HL-60/S4 treated with retinoic acid at 250 ng/mL for 4 days and 3 days (cell line): ENCODE measurements around the gene UBE2V1.
"Not testable (repeated sequence)": the region's sequence is repeated elsewhere in the genome, so short reads cannot be mapped to it uniquely, and the experiment has no call there.

Experiments used
- in situ Hi-C: fragments of 300-500 bp; cut with MboI; formaldehyde crosslinking; loops from 2 replicates; pipeline ENCODE4 v1.7.0; 2022; ENCODE audit warnings: low sequenced_read_pairs

The UBE2V1 gene

DNA sequence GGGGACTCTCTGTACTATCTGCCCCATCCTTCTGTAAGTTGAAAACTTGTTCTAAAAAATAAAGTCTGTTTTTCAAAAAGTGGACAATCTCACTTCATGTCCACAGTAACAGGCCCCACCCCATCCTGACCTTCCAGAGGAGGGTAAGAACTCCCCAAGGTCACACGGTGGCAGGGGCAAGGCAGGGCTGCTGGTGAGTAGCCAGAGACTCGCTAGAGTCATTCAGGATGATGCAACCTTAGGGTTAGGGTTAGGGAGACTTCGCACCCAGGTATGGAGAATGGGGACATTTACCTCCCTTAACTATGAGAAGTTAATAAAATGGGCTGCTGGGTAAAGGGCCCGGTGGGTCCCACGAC, 25.1 kb upstream of the UBE2V1 start:
- in situ Hi-C loops, result no loop called here

DNA sequence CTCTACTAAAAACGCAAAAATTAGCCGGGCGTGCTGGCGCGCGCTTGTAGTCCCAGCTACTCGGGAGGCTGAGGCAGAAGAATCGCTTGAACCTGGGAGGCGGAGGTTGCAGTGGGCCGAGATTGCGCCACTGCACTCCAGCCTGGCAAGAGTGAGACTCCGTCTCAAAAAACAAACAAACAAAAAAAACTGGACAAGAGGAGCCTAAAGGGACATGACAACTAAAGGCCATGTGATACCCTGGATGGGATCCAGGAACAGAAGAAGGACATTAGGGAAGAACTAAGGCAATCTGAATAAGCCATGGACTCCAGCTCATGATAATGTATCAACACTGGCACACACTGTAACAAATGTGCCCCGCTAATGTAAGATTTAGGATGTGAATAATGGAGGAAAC, 24.8 kb upstream of the UBE2V1 start:
- in situ Hi-C loops, result not testable (repeated sequence)

DNA sequence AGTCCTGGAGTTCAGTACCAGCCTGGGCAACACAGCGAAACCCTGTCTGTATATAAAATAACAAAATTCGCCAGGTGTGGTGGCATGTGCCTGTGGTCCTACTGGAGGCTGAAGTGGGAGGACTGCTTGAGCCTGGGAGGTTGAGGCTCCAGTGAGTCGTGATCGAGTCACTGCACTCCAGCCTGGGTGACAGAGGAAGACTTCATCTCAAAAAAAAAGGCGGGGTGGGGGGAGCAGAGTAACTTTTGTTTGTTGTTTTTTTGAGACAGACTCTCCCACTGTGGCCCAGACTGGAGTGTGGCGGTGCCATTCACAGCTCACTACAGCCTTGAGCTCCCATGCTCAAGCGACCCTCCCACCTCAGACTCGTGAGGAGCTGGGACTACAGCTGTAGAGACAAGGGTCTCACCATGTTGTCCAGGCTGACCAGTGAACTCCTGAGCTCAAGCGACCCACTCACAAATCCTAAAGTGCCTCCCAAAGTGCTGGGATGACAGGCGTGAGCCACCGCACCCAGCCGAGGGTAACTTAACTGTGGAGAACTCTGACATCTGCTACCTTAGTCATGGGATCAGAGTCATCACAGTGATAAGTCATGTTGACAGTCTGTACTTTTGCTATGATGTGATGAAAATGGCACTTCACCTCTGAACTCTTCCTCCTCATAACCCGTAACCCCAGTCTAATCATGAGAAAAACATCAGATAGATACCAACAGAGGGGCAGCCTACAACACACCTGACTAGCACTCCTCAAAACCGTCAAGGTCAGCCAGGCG, 24.1 kb upstream of the UBE2V1 start:
- in situ Hi-C loops, result no loop called here

DNA sequence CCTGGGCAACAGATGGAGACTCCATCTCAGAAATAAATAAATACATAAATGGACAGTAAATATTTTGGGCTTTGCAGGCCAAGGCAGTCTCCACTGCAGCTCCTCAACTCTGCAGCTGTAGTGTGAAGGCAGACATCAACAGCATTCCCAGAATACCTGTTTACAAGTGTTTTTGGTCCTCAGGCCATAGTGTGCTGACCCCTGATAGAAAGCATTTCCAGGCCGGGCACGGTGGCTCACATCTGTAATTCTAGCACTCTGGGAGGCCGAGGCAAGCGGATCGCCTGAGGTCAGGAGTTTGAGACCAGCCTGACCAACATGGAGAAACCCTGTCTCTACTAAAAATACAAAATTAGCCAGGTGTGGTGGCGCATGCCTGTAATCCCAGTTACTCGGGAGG, 22.2 kb upstream of the UBE2V1 start:
- in situ Hi-C loops, result not testable (repeated sequence)

DNA sequence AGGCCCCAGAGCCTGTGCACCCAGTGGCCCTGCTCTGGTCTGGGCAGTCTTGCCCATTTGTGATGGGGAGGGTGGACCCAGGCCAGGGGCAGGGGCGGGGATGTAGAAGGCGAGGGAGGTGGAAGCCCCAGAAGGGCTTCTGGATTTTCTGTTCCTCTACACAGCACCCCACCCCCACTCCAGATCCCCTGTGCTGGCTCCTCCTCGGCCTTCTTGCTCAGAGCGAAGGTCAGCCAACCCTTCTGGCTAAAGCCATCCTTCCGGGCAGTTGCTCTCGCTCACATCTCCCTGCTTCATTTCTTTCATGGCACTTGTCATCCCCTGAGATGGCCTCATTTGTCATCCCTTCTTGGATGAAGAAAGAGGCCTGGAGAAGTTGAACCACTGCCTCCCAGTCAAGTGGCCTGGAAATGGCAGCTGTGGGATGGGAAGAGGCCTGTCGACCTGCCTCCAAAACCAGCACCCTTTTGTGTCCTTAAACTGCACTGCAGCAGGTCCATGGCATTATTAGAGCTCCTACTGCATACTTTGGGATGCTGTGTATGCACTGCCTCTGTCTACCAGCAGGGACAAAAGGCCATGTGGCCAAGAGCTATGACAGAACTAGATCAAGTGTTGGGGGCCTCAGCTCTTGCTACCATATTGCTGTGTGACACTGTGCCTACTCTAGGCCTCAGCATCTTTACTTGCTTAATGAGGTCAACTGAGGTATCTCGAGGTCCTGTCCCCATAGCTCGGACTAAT, 20.7 kb upstream of the UBE2V1 start:
- in situ Hi-C loops, result no loop called here

DNA sequence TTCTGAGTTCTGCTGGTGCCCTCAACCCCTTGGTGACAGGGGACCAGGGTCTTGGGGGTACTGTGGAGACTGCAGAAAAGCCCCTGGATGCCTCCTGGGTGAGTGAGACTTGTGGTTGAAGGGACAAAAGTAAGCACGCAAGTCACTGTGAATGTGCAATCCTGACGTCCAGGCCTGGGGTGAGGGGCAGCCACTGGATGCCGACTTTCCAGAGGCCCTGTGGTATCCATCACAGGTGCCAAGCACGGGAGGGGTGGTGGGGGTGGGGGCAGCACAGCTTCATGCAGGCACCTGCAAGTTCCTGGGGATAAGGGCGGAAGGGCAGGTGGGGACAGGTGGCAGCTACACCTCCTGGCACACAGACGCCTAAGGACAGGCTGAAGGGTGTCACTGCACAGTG, 20.1 kb upstream of the UBE2V1 start:
- in situ Hi-C loops, result no loop called here

DNA sequence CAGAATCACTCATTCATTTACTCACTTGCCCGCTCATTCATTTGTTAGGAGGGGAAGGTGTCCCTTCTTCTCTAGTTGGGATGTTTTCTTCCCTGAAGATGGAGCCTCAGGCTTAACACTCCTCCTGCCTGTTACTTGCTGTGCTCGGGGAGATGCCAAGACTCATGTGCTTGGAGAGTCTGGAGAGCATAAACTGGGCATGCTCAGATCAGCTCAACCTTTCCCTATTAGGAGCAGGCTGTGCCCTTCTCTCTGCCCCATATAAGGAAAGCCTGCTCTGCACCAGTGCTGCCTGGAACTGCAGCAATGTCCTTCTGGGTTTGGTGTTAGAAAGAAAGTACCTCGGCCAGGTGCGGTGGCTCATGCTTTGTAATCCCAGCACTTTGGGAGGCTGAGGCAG, 18.0 kb upstream of the UBE2V1 start:
- in situ Hi-C loops, result no loop called here

DNA sequence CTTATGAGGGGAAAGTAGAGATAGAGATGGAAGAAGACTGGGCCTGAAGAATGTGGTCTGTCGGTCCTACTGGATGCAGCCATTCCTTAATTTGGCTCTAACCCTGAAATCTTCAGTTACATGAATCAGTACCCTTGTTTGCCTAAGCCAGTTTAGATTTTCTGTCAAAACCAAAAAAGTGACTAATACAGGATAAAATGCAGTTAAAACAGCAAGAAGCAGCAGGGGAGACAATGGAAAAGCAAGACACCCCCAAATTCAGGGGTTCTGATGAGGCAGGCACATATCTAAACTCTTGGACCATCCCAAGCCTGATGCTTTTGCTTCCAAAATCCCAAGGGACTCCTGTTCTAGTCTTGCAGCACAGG, 17.4 kb upstream of the UBE2V1 start:
- in situ Hi-C loops, result no loop called here

DNA sequence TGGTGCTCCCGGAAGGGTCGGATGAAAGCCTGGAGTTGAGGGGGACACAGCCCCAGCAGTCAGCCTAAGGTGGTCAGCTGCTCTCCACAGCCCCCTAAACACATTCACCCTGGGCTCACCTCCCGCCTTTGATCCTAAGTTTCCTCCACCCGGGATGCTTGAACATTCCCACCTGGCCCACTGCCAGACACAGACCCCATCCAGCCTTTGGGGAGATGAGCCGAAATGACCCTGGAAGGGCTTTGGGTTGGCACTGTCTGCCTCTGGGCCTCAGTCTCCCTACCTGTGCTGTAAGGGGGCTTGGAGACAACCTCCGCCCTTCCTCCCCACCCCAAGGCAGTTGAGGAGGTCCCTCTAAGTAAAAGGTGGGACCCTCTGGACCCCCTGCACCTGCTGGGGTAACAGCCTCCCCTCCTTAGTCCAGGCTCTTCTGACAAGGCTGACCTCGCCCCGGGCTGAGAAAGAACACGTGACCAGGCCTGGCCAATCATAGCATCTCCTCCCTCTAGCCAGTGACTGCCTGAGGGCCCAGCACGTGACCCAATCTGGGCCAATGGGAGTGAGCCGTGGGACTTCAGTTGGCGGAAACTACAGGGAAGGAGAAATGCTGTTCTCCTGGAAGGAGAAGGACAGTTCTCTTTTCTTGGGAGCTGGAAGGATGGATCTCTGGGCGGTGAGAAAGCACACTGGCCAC, 16.9 kb upstream of the UBE2V1 start:
- in situ Hi-C loops, result no loop called here

DNA sequence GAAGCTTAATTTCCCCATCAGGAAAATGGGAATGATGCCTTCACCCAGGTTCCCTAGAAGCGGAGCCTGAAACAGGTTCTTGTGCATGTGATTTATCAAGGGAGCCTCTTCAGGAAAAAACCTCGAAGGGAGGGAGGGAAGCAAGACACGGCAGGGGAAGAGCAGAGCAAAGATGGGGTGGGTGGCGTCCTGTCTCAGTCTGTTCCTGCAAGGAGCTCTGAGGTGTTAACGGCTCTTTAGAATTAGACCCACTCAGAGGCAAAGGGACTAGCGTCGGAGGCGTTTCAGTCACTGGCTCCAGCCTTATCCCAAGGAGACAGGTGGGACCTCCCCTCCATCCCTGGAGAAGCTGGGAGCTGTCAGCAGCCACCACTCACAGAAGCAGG, 15.6 kb upstream of the UBE2V1 start:
- in situ Hi-C loops, result no loop called here

DNA sequence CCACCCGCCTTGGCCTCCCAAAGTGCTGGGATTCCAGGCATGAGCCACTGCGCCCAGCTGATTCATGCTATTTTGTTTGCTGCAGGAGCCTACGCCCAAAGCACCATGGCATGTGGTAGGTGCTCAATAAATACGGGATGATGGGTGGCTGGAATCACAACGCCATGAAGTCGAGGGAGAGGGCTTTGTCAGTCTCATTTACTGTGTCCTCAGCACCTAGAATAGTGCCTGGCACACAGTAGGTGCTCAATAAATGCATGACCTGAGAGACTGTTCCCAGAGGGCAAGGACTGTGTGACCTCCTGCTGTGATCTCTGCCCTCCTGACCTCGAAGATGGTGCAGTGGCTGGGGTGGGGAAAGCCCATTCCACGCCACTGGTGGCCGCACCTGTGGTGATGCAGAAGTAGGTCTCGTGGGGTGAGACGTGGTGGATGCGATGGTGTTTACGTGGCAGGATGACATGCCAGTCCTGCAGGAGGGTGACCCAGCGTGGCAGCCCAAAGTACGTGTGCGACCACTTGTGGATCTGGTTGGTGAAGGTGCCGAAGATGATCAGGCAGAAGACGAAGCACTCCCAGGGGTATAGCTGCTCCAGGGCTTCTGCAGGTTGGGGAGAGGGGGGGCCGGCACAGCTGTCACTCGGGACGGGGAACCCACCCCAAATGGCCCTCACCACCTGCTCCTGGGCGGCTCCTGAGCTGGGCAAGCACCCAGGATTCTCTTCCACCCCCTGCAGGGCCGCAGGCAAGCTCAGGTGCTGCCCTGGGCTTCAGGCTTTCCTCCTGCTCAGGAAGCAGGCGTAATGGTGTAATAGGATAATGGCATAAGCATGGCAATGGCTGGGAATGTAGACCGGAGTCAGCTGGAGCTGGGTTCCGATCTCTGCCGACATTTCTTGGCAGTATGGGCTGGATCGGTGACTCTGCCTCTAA, 14.9 kb upstream of the UBE2V1 start:
- in situ Hi-C loops, result no loop called here

DNA sequence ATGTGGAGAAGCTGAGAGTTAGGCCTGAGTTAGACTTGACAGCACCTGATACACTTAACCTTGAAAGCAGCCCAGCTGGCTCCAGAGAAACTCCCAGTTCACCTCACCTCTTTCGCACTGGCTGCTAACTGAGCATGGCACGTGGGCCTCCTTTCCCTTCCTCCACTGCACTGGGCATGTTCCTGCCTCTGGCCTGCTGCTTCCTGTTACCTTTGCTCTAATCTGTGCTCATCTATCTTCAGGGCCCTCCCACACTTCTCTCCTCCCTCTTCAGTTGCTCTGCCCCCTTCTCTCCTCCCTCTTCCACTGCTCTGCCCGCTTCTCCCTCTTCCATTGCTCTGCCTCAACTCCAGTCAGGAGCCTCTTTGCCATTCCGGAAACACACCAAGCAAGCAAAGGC, 13.7 kb upstream of the UBE2V1 start:
- in situ Hi-C loops, result no loop called here

DNA sequence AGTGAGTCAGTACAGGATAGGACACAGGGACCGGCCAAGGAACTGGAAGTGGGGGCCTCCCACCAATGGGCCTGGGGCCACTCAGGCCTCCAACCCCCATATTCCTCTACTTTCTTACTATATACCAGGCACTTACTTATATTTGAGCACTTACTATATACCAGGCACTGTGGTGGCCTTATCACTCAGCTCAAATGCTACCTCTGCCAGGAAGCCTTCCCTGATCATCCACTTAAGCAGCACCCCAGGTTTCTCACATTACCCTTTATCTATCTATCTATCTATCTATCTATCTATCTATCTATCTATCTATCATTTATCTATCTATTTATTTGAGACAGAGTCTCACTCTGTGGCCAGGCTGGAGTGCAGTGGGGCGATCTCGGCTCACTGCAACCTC, 12.3 kb upstream of the UBE2V1 start:
- in situ Hi-C loops, result no loop called here

DNA sequence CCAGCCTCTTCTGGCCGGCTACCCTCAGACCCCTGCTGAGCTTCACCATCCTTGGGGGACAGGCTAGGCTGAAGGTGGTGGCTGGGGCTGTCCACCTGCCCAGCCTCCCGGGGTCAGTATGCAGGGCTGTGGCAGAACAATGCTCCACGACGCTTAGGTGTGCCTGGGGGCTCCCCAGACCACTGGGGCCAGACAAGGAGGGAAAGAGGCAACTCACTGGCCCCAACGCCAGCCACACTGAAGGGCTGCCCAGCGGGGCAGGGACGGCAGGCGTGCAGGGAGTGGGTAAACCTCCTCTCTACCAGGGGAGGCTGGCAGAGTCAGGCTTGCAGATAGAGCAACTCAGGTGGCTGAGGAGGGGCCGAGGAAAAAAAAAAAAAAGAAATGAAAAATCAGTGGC, 11.5 kb upstream of the UBE2V1 start:
- in situ Hi-C loops, result no loop called here

DNA sequence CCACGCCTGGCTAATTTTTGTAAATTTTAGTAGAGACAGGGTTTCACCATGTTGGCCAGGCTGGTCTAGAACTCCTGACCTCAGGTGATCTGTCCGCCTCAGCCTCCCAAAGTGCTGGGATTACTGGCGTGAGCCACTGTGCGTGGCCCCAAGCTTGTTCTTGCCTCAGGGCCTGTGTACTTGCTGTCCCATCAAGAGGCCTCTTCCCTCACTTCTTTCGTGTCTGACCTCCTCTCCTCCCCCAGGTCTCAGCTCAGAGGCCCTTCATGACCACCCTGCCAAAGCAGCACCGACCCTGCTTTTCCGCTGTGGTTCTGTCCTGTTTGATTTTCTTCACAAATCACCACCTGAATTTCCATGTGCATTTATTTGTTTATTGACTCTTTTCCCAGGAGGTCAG, 10.5 kb upstream of the UBE2V1 start:
- in situ Hi-C loops, result no loop called here

DNA sequence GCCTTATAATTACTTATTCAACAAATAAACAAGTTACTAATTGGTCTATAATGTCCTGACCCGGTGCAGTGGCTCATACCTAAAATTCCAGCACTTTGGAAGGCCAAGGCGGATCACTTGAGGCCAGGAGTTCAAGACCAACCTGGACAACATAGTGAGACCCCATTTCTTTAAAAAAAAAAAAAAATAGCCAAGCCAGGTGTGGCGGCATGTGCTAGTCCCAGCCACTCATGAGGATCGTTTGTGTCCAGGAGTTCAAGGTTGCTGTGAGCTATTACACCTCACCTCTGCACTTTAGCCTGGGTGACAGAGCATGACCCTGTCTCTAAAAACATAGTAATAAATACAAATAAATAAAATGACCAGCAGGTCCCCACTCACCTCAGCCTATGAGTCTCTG, 9.8 kb upstream of the UBE2V1 start:
- in situ Hi-C loops, result no loop called here

DNA sequence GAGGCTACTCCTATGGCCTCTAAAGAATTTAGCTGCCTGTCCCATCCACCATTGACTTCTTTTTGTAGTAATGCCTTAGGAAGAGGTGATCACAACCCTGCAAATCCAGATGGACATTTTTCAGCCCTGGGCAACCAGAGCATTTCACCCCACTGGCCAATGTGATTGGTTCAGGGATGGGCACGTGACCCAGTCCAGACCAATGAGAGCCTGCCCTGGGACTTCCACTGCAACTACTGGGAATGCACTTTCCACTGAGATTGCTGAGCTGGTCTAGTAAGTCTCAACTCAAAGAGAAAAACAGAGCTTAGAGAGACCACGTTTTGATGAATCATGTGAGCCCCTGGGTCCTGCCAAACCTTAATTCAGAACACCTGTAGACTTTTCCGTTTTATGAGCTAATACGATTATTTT, 8.9 kb upstream of the UBE2V1 start:
- in situ Hi-C loops, result no loop called here

DNA sequence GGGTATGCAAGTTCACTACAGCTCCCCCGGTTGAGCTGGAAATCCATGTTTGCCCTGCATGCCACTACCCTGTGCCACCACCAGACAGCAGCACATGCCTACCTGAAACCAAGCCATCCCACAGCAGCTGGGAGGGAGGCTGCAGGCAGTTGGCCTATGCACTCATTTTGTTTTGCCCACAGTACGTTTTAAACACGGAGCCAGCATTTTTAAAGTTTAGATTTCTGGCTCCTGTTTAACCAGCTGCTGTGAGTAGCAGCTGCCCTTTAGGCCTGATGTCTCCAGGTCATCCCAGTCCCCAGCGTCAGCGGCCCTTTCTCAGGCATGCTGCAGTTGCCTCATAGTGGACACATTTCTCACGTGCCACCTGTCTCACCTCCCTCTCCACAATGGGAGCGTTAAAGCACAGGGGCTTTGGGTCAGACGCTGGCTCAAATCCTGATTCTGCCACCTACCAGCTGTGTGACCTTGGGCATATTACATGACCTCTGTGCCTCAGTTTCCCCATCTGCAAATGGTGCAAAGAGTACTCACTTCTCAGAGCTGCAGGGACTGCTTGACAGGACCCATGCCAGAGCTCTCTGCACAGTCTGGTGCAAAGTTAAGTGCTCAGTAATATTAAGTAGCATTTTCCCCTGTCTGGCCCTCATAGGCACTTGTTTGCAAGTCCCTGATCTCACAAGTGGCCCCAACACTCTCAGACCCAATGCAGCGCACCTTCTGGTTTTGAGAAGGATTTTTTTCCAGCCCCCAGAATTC, 8.2 kb upstream of the UBE2V1 start:
- in situ Hi-C loops, result no loop called here

DNA sequence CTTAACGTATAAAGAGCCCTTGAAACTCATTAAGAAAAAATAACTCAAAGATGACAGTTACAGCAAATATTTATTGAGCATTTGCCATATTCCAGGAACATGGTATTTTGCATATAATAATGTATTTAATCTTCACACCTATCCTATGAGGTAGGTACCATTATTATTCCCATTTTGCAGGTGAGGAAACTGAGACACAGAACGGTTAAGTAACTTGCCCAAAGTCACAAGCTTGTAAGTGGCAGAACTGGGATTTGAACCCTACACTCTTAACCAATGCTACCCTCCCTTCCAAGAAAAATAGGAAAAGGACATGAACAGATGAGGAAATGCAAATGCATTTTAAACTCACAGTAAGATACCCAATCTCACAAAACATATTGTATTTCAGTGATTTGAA, 5.3 kb upstream of the UBE2V1 start:
- in situ Hi-C loops, result no loop called here

DNA sequence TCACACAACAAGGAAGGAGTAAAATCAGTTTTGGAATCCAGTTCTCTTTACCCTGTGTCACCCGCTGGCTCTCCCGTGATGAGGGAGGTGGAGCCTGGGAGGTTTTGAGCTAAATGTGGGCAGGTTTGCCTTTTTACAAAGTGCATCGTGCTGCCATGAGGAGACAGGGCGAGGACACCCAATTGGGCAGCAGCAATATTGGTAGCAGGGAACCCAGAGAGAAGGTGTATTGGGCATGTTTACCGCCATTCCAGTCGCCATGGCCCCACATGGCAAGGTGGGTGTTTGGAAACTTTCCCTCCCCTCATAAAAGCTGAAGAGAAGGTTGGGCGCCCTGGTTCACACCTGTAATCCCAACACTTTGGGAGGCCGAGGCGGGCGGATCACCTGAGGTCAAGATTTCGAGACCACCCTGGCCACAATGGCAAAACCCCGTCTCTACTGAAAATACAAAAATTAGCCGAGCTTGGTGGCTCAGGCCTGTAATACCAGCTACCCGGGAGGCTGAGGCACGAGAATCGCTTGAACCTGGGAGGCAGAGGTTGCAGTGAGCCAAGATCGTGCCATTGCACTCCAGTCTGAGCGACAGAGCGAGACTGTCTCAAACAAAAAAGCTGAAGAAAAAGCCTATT, 3.5 kb upstream of the UBE2V1 start:
- in situ Hi-C loops, result no loop called here
